ENCODE measurements around the gene CSPG4.

Gene CSPG4

DNA sequence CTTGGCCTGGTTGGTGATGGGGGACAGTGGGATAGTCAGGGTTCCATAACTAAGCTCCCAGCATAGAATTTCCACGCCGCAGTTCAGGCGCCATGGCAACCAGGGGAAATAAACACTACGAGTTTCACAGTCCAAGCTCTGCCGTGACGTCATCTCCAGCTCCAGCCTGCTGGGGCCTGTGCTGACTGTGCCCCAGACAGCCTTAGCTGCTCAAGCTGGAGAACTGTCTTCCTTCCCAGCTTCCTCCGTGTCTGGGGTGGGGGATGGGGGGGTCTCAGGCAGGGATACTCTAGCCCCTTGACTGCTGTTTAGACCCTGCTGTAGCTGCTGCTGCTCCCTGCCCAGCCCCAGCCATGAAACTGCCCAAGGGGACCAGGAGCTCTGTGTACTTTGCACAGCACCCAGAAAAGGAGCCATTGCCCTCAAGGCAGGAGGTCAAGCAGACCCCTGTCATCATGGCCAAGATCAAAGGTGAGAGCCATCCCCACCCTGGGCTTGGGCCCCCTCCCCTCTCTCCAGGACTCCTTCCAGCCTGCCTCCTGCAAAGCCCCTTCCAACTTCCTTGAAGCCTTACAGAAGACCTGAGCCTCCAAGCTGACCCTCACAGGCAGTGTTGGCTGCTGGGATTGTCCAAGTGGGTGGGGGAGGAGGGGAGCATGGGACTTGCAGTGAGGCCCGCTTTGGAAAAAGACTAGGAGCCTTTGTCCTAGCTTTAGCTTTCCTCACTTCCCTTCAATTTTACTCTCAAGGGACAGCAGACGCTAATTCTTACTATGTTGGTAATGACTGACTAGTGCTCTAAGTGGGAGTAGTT, 11.4 kb upstream of the CSPG4 start:
- in situ Hi-C loops (cut with HindIII; ENCODE audit: low sequenced_read_pairs), result no loop called here
- no peak overlapping the region for H3K4me3 ChIP-seq (ENCODE audit: low read depth, low read length)
- peak; percentile 88 for DNase-seq (ENCODE audit: low read depth)
- TF ChIP-seq, protein P1, sequence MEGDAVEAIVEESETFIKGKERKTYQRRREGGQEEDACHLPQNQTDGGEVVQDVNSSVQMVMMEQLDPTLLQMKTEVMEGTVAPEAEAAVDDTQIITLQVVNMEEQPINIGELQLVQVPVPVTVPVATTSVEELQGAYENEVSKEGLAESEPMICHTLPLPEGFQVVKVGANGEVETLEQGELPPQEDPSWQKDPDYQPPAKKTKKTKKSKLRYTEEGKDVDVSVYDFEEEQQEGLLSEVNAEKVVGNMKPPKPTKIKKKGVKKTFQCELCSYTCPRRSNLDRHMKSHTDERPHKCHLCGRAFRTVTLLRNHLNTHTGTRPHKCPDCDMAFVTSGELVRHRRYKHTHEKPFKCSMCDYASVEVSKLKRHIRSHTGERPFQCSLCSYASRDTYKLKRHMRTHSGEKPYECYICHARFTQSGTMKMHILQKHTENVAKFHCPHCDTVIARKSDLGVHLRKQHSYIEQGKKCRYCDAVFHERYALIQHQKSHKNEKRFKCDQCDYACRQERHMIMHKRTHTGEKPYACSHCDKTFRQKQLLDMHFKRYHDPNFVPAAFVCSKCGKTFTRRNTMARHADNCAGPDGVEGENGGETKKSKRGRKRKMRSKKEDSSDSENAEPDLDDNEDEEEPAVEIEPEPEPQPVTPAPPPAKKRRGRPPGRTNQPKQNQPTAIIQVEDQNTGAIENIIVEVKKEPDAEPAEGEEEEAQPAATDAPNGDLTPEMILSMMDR (IDR thresholded peaks at IDR 0.05; ENCODE audit: low read depth, low read length, missing control alignments), result no peak

DNA sequence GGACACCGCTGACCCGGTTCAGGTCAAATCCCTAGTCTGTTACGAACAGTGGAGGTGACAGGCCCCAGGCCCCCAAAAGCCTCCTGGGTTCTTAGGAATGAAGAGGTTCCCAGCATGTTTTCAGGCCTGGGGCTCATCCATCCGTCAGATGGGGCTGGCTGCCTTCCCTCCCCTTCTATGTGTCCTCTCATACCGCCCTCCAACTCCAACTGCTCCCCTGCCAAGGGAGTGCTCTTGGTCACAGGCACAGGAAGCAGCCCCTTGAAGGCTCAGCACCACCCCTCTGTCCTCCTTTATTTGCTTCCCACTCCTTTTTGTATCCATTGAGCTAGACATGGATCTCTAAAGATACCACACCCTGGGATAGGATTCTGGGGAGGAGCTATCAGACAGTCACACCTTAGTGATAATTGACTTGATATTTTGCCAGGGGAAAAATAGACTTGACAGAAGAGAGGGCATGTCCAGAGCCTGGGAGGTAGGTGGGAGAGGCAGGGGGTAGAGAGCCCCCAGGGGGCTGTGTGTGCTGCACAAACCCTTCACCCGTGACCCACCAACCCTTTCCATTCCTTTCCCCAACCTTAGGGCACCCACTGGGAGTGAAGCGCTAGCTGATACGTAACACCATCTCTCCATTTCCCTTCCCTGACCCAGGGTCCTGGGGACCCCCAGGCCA, 10.7 kb upstream of the CSPG4 start:
- no peak overlapping the region for H3K4me3 ChIP-seq (ENCODE audit: low read depth, low read length)
- TF ChIP-seq, protein P1 (IDR thresholded peaks at IDR 0.05; ENCODE audit: low read depth, low read length, missing control alignments), result no peak
- in situ Hi-C loops (cut with HindIII; ENCODE audit: low sequenced_read_pairs), result no loop called here
- DNase-seq (ENCODE audit: low read depth), result no peak

- no peak overlapping the region for H3K4me3 ChIP-seq (ENCODE audit: low read depth, low read length)
- TF ChIP-seq, protein P1 (IDR thresholded peaks at IDR 0.05; ENCODE audit: low read depth, low read length, missing control alignments), result no peak
- no peak for DNase-seq (ENCODE audit: low read depth)
- in situ Hi-C loops (cut with HindIII; ENCODE audit: low sequenced_read_pairs), result no loop called here
Measured at GRCh38 chr15:75721923-75722870, 9.5 kb upstream of the CSPG4 start.

- no peak overlapping the region for H3K4me3 ChIP-seq (ENCODE audit: low read depth, low read length)
- TF ChIP-seq, protein P1 (IDR thresholded peaks at IDR 0.05; ENCODE audit: low read depth, low read length, missing control alignments), result no peak
- DNase-seq (ENCODE audit: low read depth), result no peak
- in situ Hi-C loops (cut with HindIII; ENCODE audit: low sequenced_read_pairs), result no loop called here
Measured at GRCh38 chr15:75721480-75721922, 8.9 kb upstream of the CSPG4 start.

GRCh38 chr15:75720787-75721479, 8.3 kb upstream of the CSPG4 start:
- DNase-seq (ENCODE audit: low read depth), result no peak
- TF ChIP-seq, protein P1 (IDR thresholded peaks at IDR 0.05; ENCODE audit: low read depth, low read length, missing control alignments), result peak; percentile 37
- in situ Hi-C loops (cut with HindIII; ENCODE audit: low sequenced_read_pairs), result no loop called here

More at GRCh38 chr15:75720787-75721479, 8.3 kb upstream of the CSPG4 start:
- no peak overlapping the region for H3K4me3 ChIP-seq (ENCODE audit: low read depth, low read length)
